NT2/D1 (cell line): ENCODE measurements around the gene DCP1A.

Source experiments
- YY1 ChIP-seq: IDR thresholded peaks from 2 replicates; pipeline ENCODE4 v1.6.1; 2011; ENCODE audit not compliant: insufficient read length, insufficient read depth
- ZNF274 ChIP-seq: IDR thresholded peaks from 2 replicates; pipeline ENCODE4 v1.6.1; 2011; ENCODE audit warnings: mild to moderate bottlenecking, low read depth, low read length

DNA sequence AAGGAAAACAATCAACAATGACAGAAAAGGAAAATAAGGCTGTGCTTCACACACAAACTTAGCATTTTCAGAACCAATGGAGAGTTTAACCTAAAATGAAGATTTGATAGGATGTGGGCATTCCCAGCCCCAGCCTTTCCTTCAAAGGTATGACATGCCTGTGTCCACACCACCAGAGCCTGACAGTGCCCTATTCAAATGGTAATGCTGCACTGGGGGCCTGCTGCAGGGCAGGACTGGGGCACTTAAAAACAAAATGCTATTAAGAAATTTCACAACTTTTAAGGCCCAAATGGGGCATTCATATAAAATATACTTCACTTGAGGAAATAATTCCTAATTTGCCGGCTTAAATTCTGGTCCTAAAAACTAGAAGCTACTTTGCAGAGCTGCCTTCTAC is 60.6 kb downstream of the DCP1A start:
- TF ChIP-seq ZNF274: no peak
- no peak for TF ChIP-seq YY1
